ENCODE results near the gene IZUMO4.

DNA sequence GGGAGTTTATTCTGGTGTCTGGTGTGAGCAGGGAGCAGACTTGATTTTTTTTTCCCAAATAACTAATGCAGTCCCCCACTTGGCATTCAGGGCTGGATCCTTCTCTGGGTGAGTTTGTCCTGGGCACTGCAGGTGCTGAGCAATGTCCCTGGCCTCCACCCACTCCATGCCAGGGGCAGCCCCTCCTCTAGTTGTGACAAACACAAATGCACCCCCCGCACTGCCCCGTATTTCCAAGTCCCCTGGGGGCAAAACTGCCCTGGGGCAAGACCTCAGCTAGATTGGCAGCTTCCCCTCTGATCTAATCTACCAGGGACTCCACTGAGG is 7.0 kb upstream of the IZUMO4 start:
- TF ChIP-seq, protein P1, sequence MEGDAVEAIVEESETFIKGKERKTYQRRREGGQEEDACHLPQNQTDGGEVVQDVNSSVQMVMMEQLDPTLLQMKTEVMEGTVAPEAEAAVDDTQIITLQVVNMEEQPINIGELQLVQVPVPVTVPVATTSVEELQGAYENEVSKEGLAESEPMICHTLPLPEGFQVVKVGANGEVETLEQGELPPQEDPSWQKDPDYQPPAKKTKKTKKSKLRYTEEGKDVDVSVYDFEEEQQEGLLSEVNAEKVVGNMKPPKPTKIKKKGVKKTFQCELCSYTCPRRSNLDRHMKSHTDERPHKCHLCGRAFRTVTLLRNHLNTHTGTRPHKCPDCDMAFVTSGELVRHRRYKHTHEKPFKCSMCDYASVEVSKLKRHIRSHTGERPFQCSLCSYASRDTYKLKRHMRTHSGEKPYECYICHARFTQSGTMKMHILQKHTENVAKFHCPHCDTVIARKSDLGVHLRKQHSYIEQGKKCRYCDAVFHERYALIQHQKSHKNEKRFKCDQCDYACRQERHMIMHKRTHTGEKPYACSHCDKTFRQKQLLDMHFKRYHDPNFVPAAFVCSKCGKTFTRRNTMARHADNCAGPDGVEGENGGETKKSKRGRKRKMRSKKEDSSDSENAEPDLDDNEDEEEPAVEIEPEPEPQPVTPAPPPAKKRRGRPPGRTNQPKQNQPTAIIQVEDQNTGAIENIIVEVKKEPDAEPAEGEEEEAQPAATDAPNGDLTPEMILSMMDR (IDR thresholded peaks at IDR 0.05; ENCODE audit: borderline replicate concordance, extremely low read depth, low read length, poor library complexity, severe bottlenecking) = no peak
- TF ChIP-seq EZH2 (IDR thresholded peaks at IDR 0.05; ENCODE audit: borderline replicate concordance, low read depth, low read length, severe bottlenecking) = no peak
